ENCODE measurements around the gene LACTBL1.

The LACTBL1 gene

GRCh38 chr1:22944346-22945055, 28.2 kb downstream of the LACTBL1 start:
- no peak for DNase-seq (ENCODE audit: low read depth)

- no peak for DNase-seq (ENCODE audit: low read depth)
Observed at GRCh38 chr1:22941257-22941656, 31.4 kb downstream of the LACTBL1 start.

DNA sequence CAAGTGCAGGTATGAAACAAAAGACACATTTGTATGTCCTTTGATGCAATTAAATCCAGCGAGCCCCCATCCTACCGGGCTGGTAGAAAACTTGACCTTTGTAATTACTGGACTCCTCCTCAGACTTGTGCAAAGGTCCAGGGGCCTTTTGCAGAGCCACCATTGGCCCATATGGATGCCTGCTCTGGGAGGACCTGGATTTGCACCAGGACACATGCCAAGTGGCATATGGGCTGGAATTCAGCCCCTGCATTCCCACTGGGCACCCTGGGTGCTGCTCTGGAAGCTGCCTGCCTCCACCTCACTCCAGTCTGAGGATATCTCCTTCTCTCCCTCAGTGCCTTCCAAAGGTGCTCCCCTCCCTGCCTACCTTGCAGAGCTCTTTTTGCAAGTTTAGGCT, 36.0 kb downstream of the LACTBL1 start:
- no peak for DNase-seq (ENCODE audit: low read depth)

DNA sequence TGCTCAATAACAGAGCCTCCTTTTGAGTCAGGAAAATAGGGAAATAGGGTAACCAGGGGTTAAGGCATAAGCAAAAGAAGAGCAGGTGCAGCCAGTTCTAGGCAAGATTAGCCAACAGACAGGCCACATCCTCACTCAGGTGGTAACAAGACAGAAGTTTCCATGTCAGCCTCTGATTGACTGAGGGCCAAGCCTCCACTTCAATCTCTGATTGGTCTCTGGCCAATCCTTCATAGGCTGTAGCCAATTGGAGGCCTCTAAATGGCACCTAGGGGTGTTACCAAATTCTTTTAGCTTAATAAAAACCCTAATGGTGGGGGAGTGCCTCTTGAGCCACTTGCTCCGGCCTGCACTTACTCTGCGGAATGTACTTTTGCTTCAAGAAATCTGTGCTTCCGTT, 37.2 kb downstream of the LACTBL1 start:
- DNase-seq (ENCODE audit: low read depth), result no peak

GRCh38 chr1:22932803-22933470, 39.7 kb downstream of the LACTBL1 start:
- DNase-seq (ENCODE audit: low read depth), result no peak

GRCh38 chr1:22930240-22930912, 42.3 kb downstream of the LACTBL1 start:
- DNase-seq (ENCODE audit: low read depth), result peak; percentile 63

GRCh38 chr1:22925111-22925510, 47.6 kb downstream of the LACTBL1 start:
- DNase-seq (ENCODE audit: low read depth), result peak; percentile 21

- DNase-seq (ENCODE audit: low read depth), result peak; percentile 33
Observed at GRCh38 chr1:22922640-22923039, 50.0 kb downstream of the LACTBL1 start.

DNA sequence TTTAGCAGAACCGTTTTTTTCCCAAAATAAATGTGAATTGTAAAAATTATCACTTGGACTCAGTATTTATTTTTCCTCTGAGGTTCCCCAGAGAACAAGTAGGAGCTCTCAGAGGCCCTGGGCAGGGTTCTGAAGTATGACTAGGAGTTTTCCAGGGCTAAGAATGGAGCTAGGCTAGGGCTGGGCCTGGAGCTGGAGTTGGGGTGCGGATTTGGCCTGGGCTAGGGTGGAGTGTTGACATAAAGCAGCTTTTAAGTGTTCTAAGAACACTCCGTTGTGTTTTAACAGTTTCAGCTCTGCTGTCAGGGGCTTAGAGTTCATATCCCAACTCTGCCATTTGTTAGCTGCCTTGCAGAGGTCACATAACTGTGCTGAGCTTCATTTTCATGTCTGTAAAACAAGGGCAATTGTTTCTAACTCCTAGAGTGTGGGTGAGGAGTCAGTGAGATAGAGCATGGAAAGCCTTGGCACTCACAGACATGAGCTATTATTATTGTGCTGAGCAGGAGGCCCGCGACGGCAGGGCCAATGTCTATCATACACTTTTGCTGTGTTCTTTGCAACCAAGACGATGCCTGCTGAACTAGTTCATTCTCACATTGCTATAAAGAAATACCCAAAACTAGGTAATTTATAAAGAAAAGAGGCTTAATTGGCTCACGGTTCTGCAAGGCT, 51.1 kb downstream of the LACTBL1 start:
- no peak for DNase-seq (ENCODE audit: low read depth)

GRCh38 chr1:22920734-22921451, 51.8 kb downstream of the LACTBL1 start:
- no peak for DNase-seq (ENCODE audit: low read depth)

DNA sequence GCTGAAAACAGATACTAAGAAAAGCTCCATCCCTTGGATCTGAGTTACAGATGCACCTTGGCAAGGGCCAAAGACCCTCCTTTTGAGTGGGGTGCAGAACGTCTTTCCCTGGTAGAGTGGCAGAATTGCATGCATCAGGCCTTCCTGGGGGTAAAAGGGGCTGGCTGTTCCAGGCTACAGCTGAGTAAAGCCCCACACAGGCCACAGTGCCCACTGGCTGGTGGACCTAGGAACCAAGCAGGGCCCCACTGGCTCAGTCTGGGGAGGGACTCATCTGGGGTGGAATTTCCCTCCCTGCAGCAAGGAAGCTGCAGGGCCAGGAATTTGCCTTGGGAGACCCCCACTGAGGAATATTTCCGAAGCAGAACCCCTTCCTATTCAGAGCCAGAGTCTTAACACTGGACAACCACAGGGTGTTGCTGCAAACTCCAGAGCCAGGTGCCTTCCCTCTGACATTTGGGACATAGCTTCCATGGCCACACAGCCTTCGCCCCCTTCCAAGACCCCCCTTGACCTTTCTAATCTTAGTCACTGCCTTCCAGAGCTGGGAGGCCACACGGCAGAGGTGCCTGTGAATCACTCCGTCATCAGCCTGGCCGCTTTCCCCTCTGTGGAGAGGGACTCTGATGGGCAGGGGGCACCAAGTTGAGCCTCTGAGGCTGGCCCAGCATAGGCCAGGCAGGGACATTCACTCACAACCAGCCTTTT, 52.5 kb downstream of the LACTBL1 start:
- no peak for DNase-seq (ENCODE audit: low read depth)

DNA sequence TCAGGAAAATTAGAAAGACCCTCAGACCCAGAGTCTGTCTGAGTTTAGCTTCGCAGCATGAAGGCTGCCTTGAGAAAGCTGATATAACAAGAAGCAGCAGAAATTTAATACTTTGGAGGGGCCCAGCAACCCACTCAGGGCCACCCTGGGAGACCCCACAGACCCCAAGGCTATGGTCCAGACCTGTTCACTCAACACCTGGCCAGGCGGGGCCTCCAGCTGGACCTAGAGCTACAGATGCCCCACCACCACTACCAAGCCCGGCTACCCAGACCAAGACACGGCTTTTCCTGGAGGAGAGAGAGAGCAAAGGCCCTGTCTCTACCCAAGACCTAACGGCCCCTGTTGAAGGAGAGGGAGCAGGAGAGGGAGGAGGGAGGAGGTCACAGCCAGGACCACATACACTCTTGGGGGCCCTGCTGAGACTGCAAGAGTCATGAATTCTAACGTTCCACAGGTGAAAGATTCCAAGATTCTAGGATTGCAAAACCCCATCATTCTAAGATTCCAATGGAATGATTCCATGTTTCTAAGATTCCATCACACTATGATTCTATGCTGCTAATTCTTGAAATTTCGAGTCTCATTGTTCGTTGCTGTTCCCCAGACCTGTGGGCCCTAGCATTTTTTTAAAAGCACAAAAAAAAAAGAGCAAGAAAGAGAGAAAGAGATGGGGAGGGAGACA, 53.2 kb downstream of the LACTBL1 start:
- DNase-seq (ENCODE audit: low read depth), result peak; percentile 20

GRCh38 chr1:22918644-22919043, 54.0 kb downstream of the LACTBL1 start:
- no peak for DNase-seq (ENCODE audit: low read depth)

GRCh38 chr1:22917989-22918388, 54.7 kb downstream of the LACTBL1 start:
- no peak for DNase-seq (ENCODE audit: low read depth)

- DNase-seq (ENCODE audit: low read depth), result no peak
Observed at GRCh38 chr1:22916471-22916820, 56.2 kb downstream of the LACTBL1 start.

DNA sequence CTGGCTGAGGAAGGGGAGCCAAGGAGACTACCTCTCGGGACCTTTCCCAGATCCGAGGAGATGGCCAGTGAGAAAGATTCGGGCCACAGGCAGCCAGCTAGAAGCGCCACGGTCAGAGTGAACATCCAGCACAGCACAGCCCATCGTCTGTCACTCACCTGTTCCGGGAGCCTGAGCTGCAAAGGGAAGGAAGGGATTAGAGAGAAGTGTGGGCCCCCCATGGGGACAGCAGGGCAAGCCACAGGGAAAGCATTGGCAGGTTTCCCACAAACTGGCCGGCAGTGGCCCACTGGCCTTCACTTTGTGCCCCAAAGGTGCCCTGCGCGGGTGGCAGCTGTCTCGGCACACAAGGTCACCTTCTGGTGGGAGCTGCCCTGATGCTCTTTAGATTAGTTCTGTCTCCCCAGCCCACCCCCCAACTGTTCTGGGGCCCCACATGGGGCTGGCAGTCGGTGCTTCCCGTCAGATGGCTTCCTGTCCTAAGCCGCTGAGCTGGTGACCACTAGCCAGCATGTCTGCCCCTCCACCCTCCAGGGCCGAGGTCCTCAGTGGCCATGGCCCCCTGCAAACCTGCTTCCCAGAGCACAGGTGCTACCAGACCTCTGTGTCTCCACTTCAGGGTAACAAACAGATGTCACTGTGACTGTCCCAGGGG, 56.7 kb downstream of the LACTBL1 start:
- no peak for DNase-seq (ENCODE audit: low read depth)

GRCh38 chr1:22915231-22915630, 57.4 kb downstream of the LACTBL1 start:
- DNase-seq (ENCODE audit: low read depth), result no peak

DNA sequence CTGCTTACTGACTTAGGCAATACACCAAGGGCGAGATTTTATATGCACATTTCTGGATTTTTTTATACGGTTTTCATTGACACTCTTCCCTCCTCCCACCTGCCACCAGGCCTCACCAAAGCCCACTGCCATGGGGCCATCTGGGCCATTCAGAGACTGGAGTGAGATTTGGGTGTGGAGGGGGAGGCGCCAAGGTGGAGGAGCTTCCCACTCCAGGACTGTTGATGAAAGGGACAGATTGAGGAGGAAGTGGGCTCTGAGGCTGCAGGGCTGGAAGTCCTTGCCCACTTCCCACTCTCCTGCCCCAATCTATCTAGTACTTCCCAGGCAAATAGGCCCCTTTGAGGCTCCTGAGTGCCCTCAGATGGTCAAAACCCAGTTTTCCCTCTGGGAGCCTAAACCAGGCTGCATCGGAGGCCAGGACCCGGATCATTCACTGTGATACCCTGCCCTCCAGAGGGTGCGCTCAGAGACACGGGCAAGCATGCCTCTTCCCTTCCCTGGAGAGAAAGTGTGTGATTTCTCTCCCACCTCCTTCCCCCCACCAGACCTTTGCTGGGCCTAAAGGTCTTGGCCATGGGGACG, 57.9 kb downstream of the LACTBL1 start:
- DNase-seq (ENCODE audit: low read depth), result no peak

DNA sequence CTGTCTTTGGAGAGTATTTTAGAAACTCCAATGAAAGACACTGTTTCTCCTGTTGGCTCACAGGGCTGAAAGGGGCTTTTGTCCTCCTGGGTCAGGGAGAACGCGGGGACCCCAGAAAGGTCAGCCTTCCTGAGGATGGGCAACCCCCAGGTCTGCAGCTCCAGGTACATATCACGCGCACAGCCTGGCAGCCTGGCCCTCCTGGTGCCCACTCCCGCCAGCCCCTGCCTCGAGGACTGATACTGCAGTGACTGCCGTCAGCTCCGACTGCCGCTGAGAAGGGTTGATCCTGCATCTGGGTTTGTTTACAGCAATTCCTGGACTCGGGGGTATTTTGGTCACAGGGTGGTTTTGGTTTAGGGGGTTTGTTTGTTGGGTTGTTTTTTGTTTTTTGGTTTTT, 58.5 kb downstream of the LACTBL1 start:
- DNase-seq (ENCODE audit: low read depth), result no peak
